Omental fat pad (tissue), 4 donors: ENCODE results near the gene MON2. TPM values are rescaled to one million over a fixed set of nuclear protein-coding genes. Genes with fewer than 3 reads are reported as not detected.

ENCODE experiments used
- ATAC-seq: fragments of 150-250 bp; one replicate; pipeline ENCODE4 v1.9.1; 2016; ENCODE audit warnings: mild to moderate bottlenecking, moderate library complexity; ENCODE audit not compliant: low FRiP score
- DNase-seq: peaks from one replicate; pipeline ENCODE4 v3.0.0-alpha.2; 2019; ENCODE audit warnings: low spot score
- total RNA-seq, 4 donors: library from RNA; depleted of rRNA; stranded (reverse); fragments of >200 nt; gene quantifications; one replicate each; pipeline ENCODE4 v1.1.0, GENCODE V29; 2016
- TF ChIP-seq, protein P1 (sequence below), 3 donors: fragments of 450-650 bp; IDR thresholded peaks; one replicate each; pipeline ENCODE4 v1.5.1; 2016 to 2017; ENCODE audit warnings: antibody characterized with exemption in 3 of 3, mild to moderate bottlenecking in 3 of 3, moderate library complexity in 2 of 3

Gene MON2, protein sequence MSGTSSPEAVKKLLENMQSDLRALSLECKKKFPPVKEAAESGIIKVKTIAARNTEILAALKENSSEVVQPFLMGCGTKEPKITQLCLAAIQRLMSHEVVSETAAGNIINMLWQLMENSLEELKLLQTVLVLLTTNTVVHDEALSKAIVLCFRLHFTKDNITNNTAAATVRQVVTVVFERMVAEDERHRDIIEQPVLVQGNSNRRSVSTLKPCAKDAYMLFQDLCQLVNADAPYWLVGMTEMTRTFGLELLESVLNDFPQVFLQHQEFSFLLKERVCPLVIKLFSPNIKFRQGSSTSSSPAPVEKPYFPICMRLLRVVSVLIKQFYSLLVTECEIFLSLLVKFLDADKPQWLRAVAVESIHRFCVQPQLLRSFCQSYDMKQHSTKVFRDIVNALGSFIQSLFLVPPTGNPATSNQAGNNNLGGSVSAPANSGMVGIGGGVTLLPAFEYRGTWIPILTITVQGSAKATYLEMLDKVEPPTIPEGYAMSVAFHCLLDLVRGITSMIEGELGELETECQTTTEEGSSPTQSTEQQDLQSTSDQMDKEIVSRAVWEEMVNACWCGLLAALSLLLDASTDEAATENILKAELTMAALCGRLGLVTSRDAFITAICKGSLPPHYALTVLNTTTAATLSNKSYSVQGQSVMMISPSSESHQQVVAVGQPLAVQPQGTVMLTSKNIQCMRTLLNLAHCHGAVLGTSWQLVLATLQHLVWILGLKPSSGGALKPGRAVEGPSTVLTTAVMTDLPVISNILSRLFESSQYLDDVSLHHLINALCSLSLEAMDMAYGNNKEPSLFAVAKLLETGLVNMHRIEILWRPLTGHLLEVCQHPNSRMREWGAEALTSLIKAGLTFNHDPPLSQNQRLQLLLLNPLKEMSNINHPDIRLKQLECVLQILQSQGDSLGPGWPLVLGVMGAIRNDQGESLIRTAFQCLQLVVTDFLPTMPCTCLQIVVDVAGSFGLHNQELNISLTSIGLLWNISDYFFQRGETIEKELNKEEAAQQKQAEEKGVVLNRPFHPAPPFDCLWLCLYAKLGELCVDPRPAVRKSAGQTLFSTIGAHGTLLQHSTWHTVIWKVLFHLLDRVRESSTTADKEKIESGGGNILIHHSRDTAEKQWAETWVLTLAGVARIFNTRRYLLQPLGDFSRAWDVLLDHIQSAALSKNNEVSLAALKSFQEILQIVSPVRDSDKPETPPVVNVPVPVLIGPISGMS (N-terminal part only)
- 100 to 1,000 TPM in 1 of 4 donors, 10 to 100 TPM in 3; 65.6 to 107 (median 73.9) TPM for total RNA-seq

DNA sequence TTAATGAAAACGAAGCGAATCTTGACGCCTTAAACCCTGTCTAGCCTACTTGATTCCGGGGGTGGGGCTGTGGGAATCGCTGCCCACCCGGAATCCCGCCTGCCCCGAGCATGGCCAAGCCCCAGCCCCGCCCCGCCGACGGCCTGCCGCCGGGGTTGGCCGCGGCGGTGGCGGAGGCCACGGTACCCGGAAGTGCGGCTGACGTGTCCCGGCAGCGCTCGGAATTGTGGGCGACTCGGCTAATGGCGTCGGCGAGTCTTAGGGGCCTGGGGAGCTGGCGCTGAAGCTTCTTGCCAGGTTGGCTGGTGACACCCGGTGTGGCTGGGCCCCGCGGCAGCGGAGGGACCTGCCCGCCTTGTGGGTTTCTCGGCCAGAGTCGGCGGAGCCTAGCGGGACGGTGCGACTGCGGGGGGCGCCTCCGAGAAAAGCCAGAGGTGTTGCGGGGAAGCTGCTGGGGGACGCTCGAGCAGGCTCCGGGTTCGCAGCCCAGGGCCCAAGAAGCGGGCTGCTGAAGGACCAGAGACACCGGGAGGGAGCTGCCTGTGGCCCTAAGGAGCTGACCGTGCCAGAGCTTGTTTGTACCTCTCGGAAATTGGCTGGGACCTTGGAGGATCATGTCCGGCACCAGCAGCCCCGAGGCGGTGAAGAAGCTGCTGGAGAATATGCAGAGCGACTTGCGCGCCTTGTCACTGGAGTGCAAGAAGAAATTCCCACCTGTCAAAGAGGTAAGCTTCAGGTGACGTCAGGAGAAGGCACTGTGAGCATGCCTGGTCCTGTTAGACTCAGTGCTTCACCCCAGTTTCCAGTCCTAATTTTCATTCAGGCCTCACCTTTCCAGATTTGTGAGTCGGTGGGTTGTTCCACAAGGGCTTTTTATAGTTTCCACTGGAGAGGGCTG is at the start of gene MON2:
TSS of gene MON2 (plus strand) at position 233 of the 898 bp plus-strand sequence. CDS start at position 615, 382 bp downstream.
- DNase-seq, result peak; percentile 56
- peak; percentile 100 for ATAC-seq
- TF ChIP-seq, protein P1, sequence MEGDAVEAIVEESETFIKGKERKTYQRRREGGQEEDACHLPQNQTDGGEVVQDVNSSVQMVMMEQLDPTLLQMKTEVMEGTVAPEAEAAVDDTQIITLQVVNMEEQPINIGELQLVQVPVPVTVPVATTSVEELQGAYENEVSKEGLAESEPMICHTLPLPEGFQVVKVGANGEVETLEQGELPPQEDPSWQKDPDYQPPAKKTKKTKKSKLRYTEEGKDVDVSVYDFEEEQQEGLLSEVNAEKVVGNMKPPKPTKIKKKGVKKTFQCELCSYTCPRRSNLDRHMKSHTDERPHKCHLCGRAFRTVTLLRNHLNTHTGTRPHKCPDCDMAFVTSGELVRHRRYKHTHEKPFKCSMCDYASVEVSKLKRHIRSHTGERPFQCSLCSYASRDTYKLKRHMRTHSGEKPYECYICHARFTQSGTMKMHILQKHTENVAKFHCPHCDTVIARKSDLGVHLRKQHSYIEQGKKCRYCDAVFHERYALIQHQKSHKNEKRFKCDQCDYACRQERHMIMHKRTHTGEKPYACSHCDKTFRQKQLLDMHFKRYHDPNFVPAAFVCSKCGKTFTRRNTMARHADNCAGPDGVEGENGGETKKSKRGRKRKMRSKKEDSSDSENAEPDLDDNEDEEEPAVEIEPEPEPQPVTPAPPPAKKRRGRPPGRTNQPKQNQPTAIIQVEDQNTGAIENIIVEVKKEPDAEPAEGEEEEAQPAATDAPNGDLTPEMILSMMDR (IDR thresholded peaks at IDR 0.05), result no peak

DNA sequence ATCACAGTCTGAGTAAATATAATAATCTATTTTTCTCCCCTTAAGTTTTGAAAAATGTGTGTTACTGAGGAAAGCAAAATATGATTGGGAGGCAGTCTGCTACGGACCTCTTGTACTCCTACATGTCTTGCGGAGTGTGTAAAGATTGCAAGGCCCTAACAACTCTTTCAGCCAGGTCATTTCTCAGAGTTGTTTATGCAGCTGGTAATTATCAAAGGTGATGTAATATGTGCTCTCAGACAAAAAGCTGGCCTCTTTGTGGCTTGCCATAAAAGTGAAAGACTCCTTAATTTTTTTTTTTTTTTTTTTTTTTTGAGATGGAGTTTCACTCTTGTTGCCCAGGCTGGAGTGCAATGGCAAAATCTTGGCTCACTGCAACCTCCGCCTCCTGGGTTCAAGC is 40.5 kb upstream of the MON2 start:
- DNase-seq, result no peak
- no peak for ATAC-seq
- TF ChIP-seq, protein P1 (IDR thresholded peaks at IDR 0.05), result no peak

DNA sequence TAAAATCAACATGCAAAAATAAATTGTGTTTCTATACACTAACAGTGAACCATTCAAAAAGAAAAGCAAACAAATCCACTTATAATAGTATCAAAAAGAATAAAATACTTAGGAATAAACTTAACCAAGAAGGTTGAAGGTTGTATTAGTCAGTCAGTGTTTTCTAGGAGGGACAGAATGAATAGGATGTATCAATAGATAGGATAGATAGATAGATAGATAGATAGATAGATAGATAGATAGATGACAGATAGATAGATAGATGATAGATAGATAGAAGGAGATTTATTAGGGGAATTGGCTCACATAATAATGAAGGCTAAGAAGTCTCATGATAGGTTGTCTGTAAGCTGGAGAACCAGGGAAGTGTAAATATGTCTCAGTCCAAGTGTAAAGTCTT is 37.2 kb upstream of the MON2 start:
- ATAC-seq, result no peak
- DNase-seq, result no peak
- TF ChIP-seq, protein P1 (IDR thresholded peaks at IDR 0.05), result no peak

DNA sequence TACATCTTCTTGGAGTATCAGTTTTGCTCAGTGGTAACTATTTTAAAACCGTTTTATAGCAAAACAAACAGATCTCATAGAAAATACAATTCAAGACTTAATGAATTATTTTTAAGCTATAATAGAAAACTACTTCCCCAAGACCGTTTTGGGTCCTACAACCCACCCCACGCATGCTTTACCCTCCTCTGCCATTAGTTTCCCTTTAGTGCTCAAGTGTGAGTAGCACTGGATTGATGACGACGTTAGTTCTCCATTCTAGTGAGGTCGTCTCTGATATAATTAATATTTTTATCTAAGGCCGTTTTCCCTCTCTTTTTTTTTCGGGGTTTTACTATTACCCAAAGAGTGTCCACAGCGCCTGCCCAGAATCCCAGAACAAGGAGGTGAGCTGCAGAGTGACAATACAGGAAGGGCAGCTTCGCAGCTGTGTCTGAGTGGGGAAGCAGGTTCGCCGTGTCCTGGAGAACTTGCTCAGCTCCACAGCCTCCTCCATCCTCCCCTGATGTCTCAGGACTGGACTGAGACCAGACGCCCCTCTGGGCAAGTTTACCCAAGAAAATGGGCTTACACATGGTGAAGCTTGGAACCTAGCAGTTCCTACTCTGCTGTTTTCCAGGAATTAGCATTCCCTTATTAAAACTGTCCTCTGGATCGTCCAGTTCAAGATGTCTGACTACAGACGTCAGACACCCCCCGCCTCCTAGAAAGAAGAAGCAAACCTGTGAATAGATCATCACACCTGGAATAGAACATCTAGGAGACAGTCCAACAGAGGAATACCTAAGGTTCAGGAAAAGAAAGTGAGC is 31.9 kb upstream of the MON2 start:
- ATAC-seq, result peak; percentile 17
- TF ChIP-seq, protein P1 (IDR thresholded peaks at IDR 0.05), result no peak
- DNase-seq, result no peak

DNA sequence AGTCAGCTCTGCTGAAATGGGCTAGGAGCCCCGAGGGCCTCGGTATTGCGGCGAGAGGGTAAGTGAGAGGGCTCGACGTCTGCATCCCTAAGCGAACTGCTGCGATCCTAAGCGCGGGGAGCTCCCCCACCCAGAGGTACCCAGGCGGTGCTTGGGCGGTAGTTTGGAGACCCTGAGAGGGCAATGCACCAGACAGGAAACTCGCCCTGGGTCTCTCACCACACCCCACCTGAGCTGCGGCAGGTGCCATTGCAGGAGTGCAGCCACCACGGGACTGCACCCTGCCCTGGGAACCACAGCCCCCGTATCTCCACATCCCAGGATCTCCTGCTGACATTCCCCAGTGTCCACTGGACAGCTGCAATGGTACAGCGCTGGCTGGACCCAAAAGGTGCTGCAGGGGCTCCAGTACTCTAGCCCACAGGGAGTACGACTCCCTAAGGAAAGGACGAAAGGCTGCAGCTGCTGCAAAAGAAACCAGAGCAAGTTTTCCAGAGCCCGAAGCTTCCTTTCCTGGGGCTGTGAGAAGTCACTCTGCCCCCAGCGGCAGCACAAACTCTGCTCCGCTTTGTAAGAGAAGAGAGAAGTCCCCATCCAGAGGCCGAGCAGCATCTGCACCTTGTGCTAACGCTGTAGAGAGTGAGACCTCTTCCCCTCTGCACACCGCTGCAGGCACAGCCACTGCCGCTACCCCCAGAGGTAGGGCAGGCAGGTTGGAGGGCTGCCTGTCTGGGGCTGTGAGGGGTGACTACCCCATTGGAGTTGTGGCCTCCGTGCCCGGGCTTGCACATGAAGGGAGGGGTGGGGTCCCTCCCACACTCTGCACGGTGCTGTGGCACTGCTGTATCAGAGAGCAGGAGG is 31.1 kb upstream of the MON2 start:
- ATAC-seq (peak; percentile 48), DNase-seq (no peak)
- TF ChIP-seq, protein P1 (IDR thresholded peaks at IDR 0.05), result no peak
